Measurements from ENCODE around the gene HLA-G.

The HLA-G gene

GRCh38 chr6:29841030-29841429, 13.4 kb downstream of the HLA-G start:
- Histone ChIP-seq H3K36me3 (ENCODE audit: control insufficient read depth in 2 of 2, insufficient read depth in 2 of 2, low read length in 2 of 2) (no peaks in the 10 kb centered on the region), H3K9me3 (ENCODE audit: control insufficient read depth in 2 of 2, low read length in 2 of 2) (peaks cover 0 to 6% of the 10 kb centered on the region in 2 donors), H3K27me3 (ENCODE audit: control insufficient read depth in 1 of 2, insufficient read depth in 2 of 2, low read length in 2 of 2) (peaks cover 2 to 11% of the 10 kb centered on the region in 2 donors), H3K27ac (ENCODE audit: low read length) (no peak overlapping the region), H3K4me1 (ENCODE audit: control insufficient read depth, insufficient read depth, low read length) (no peaks in the 10 kb centered on the region), H3K9ac (ENCODE audit: low read length in 2 of 2) (no peak overlapping the region), H3K4me3 (ENCODE audit: low read length in 2 of 2) (no peak overlapping the region)

- Histone ChIP-seq H3K9ac (ENCODE audit: low read length in 2 of 2) (no peak overlapping the region), H3K9me3 (ENCODE audit: control insufficient read depth in 2 of 2, low read length in 2 of 2) (peaks cover 0 to 6% of the 10 kb centered on the region in 2 donors), H3K27ac (ENCODE audit: low read length) (no peak overlapping the region), H3K4me1 (ENCODE audit: control insufficient read depth, insufficient read depth, low read length) (peaks cover 2% of the 10 kb centered on the region), H3K4me3 (ENCODE audit: low read length in 2 of 2) (no peak overlapping the region), H3K27me3 (ENCODE audit: control insufficient read depth in 1 of 2, insufficient read depth in 2 of 2, low read length in 2 of 2) (peaks cover 26 to 29% of the 10 kb centered on the region in 2 donors), H3K36me3 (ENCODE audit: control insufficient read depth in 2 of 2, insufficient read depth in 2 of 2, low read length in 2 of 2) (no peaks in the 10 kb centered on the region)
Observed at GRCh38 chr6:29845405-29846006, 17.9 kb downstream of the HLA-G start.

- Histone ChIP-seq H3K4me1 (ENCODE audit: control insufficient read depth, insufficient read depth, low read length) (peaks cover 2% of the 10 kb centered on the region), H3K9ac (ENCODE audit: low read length in 2 of 2) (no peak overlapping the region), H3K27me3 (ENCODE audit: control insufficient read depth in 1 of 2, insufficient read depth in 2 of 2, low read length in 2 of 2) (peaks cover 27 to 43% of the 10 kb centered on the region in 2 donors), H3K9me3 (ENCODE audit: control insufficient read depth in 2 of 2, low read length in 2 of 2) (peaks cover 0 to 2% of the 10 kb centered on the region in 2 donors), H3K27ac (ENCODE audit: low read length) (no peak overlapping the region), H3K4me3 (ENCODE audit: low read length in 2 of 2) (no peak overlapping the region), H3K36me3 (ENCODE audit: control insufficient read depth in 2 of 2, insufficient read depth in 2 of 2, low read length in 2 of 2) (no peaks in the 10 kb centered on the region)
Observed at GRCh38 chr6:29847871-29848630, 20.4 kb downstream of the HLA-G start.

- Histone ChIP-seq H3K27me3 (ENCODE audit: control insufficient read depth in 1 of 2, insufficient read depth in 2 of 2, low read length in 2 of 2) (peaks cover 30 to 46% of the 10 kb centered on the region in 2 donors), H3K4me3 (ENCODE audit: low read length in 2 of 2) (peak overlapping the region in 1 of 2 donors; percentile 52)
Observed at GRCh38 chr6:29850011-29850553, 22.5 kb downstream of the HLA-G start.

GRCh38 chr6:29851190-29851589, 23.6 kb downstream of the HLA-G start:
- no peaks in the 10 kb centered on the region for H3K9me3 ChIP-seq (ENCODE audit: control insufficient read depth in 2 of 2, low read length in 2 of 2)
- no peak overlapping the region for H3K27ac ChIP-seq (ENCODE audit: low read length)
- H3K36me3 ChIP-seq (ENCODE audit: control insufficient read depth in 2 of 2, insufficient read depth in 2 of 2, low read length in 2 of 2): no peaks in the 10 kb centered on the region
- no peak overlapping the region for H3K4me3 ChIP-seq (ENCODE audit: low read length in 2 of 2)
- H3K4me1 ChIP-seq (ENCODE audit: control insufficient read depth, insufficient read depth, low read length): peaks cover 2% of the 10 kb centered on the region
- no peak overlapping the region for H3K9ac ChIP-seq (ENCODE audit: low read length in 2 of 2)
- peaks cover 30 to 42% of the 10 kb centered on the region in 2 donors for H3K27me3 ChIP-seq (ENCODE audit: control insufficient read depth in 1 of 2, insufficient read depth in 2 of 2, low read length in 2 of 2)

More at GRCh38 chr6:29850011-29850553, 22.5 kb downstream of the HLA-G start:
- H3K9ac ChIP-seq (ENCODE audit: low read length in 2 of 2): no peak overlapping the region
- H3K4me1 ChIP-seq (ENCODE audit: control insufficient read depth, insufficient read depth, low read length): peaks cover 2% of the 10 kb centered on the region
- no peak overlapping the region for H3K27ac ChIP-seq (ENCODE audit: low read length)
- no peaks in the 10 kb centered on the region for H3K9me3 ChIP-seq (ENCODE audit: control insufficient read depth in 2 of 2, low read length in 2 of 2)
- no peaks in the 10 kb centered on the region for H3K36me3 ChIP-seq (ENCODE audit: control insufficient read depth in 2 of 2, insufficient read depth in 2 of 2, low read length in 2 of 2)

GRCh38 chr6:29853245-29853644, 25.6 kb downstream of the HLA-G start:
- H3K36me3 ChIP-seq (ENCODE audit: control insufficient read depth in 2 of 2, insufficient read depth in 2 of 2, low read length in 2 of 2): no peaks in the 10 kb centered on the region
- no peak overlapping the region for H3K27ac ChIP-seq (ENCODE audit: low read length)
- no peak overlapping the region for H3K9ac ChIP-seq (ENCODE audit: low read length in 2 of 2)
- no peaks in the 10 kb centered on the region for H3K9me3 ChIP-seq (ENCODE audit: control insufficient read depth in 2 of 2, low read length in 2 of 2)
- no peaks in the 10 kb centered on the region for H3K4me1 ChIP-seq (ENCODE audit: control insufficient read depth, insufficient read depth, low read length)
- H3K27me3 ChIP-seq (ENCODE audit: control insufficient read depth in 1 of 2, insufficient read depth in 2 of 2, low read length in 2 of 2): peaks cover 28 to 38% of the 10 kb centered on the region in 2 donors
- no peak overlapping the region for H3K4me3 ChIP-seq (ENCODE audit: low read length in 2 of 2)

- no peaks in the 10 kb centered on the region for H3K9me3 ChIP-seq (ENCODE audit: control insufficient read depth in 2 of 2, low read length in 2 of 2)
- no peak overlapping the region for H3K27ac ChIP-seq (ENCODE audit: low read length)
- H3K27me3 ChIP-seq (ENCODE audit: control insufficient read depth in 1 of 2, insufficient read depth in 2 of 2, low read length in 2 of 2): peaks cover 7 to 11% of the 10 kb centered on the region in 2 donors
- H3K4me3 ChIP-seq (ENCODE audit: low read length in 2 of 2): no peak overlapping the region
- H3K4me1 ChIP-seq (ENCODE audit: control insufficient read depth, insufficient read depth, low read length): no peaks in the 10 kb centered on the region
- H3K9ac ChIP-seq (ENCODE audit: low read length in 2 of 2): no peak overlapping the region
- no peaks in the 10 kb centered on the region for H3K36me3 ChIP-seq (ENCODE audit: control insufficient read depth in 2 of 2, insufficient read depth in 2 of 2, low read length in 2 of 2)
Observed at GRCh38 chr6:29858006-29858405, 30.4 kb downstream of the HLA-G start.

GRCh38 chr6:29861521-29862255, 34.1 kb downstream of the HLA-G start:
- no peaks in the 10 kb centered on the region for H3K36me3 ChIP-seq (ENCODE audit: control insufficient read depth in 2 of 2, insufficient read depth in 2 of 2, low read length in 2 of 2)
- peaks cover 22 to 26% of the 10 kb centered on the region in 2 donors for H3K27me3 ChIP-seq (ENCODE audit: control insufficient read depth in 1 of 2, insufficient read depth in 2 of 2, low read length in 2 of 2)
- H3K9me3 ChIP-seq (ENCODE audit: control insufficient read depth in 2 of 2, low read length in 2 of 2): no peaks in the 10 kb centered on the region
- no peak overlapping the region for H3K27ac ChIP-seq (ENCODE audit: low read length)
- no peak overlapping the region for H3K4me3 ChIP-seq (ENCODE audit: low read length in 2 of 2)
- no peak overlapping the region for H3K9ac ChIP-seq (ENCODE audit: low read length in 2 of 2)
- H3K4me1 ChIP-seq (ENCODE audit: control insufficient read depth, insufficient read depth, low read length): no peaks in the 10 kb centered on the region

GRCh38 chr6:29864037-29864810, 36.6 kb downstream of the HLA-G start:
- Histone ChIP-seq H3K9me3 (ENCODE audit: control insufficient read depth in 2 of 2, low read length in 2 of 2) (no peaks in the 10 kb centered on the region), H3K4me1 (ENCODE audit: control insufficient read depth, insufficient read depth, low read length) (no peaks in the 10 kb centered on the region), H3K27ac (ENCODE audit: low read length) (no peak overlapping the region), H3K27me3 (ENCODE audit: control insufficient read depth in 1 of 2, insufficient read depth in 2 of 2, low read length in 2 of 2) (peaks cover 25 to 39% of the 10 kb centered on the region in 2 donors), H3K9ac (ENCODE audit: low read length in 2 of 2) (no peak overlapping the region), H3K4me3 (ENCODE audit: low read length in 2 of 2) (no peak overlapping the region), H3K36me3 (ENCODE audit: control insufficient read depth in 2 of 2, insufficient read depth in 2 of 2, low read length in 2 of 2) (no peaks in the 10 kb centered on the region)

GRCh38 chr6:29865631-29866030, 38.0 kb downstream of the HLA-G start:
- Histone ChIP-seq H3K9me3 (ENCODE audit: control insufficient read depth in 2 of 2, low read length in 2 of 2) (no peaks in the 10 kb centered on the region), H3K36me3 (ENCODE audit: control insufficient read depth in 2 of 2, insufficient read depth in 2 of 2, low read length in 2 of 2) (no peaks in the 10 kb centered on the region), H3K4me3 (ENCODE audit: low read length in 2 of 2) (no peak overlapping the region), H3K4me1 (ENCODE audit: control insufficient read depth, insufficient read depth, low read length) (no peaks in the 10 kb centered on the region), H3K9ac (ENCODE audit: low read length in 2 of 2) (no peak overlapping the region), H3K27me3 (ENCODE audit: control insufficient read depth in 1 of 2, insufficient read depth in 2 of 2, low read length in 2 of 2) (peaks cover 25 to 41% of the 10 kb centered on the region in 2 donors), H3K27ac (ENCODE audit: low read length) (no peak overlapping the region)
